Measurements from ENCODE around the gene XAGE2.
"Not testable (repeated sequence)": the region's sequence is repeated elsewhere in the genome, so short reads cannot be mapped to it uniquely, and the experiment has no call there.

The XAGE2 gene

GRCh38 chrX:52368368-52369055 lies at the start of gene XAGE2:
Gene XAGE2, plus strand, starts transcription at chrX:52369021. Its CDS starts 994 bp downstream, at chrX:52370015.
- no peak for DNase-seq

- DNase-seq = no peak
Observed at GRCh38 chrX:52337410-52337809, 31.4 kb upstream of the XAGE2 start.

GRCh38 chrX:52341493-52341892 lies 27.3 kb upstream of the XAGE2 start:
- DNase-seq = no peak

GRCh38 chrX:52343131-52343530 lies 25.7 kb upstream of the XAGE2 start:
- not testable (repeated sequence) for DNase-seq

- DNase-seq = peak; percentile 17 to 18
Observed at GRCh38 chrX:52345402-52345801, 23.4 kb upstream of the XAGE2 start.

- DNase-seq = no peak
Observed at GRCh38 chrX:52346174-52347165, 22.4 kb upstream of the XAGE2 start.

- no peak for DNase-seq
Observed at GRCh38 chrX:52349681-52350080, 19.1 kb upstream of the XAGE2 start.

GRCh38 chrX:52352551-52352950 lies 16.3 kb upstream of the XAGE2 start:
- no peak for DNase-seq

GRCh38 chrX:52353838-52354237 lies 15.0 kb upstream of the XAGE2 start:
- no peak for DNase-seq

GRCh38 chrX:52355108-52355507 lies 13.7 kb upstream of the XAGE2 start:
- no peak for DNase-seq

GRCh38 chrX:52359614-52360232 lies 9.1 kb upstream of the XAGE2 start:
- DNase-seq = no peak

GRCh38 chrX:52361941-52362340 lies 6.9 kb upstream of the XAGE2 start:
- no peak for DNase-seq

GRCh38 chrX:52363247-52363883 lies 5.5 kb upstream of the XAGE2 start:
- DNase-seq = no peak

GRCh38 chrX:52378870-52379269 lies 10.0 kb downstream of the XAGE2 start:
- no peak for DNase-seq

- no peak for DNase-seq
Observed at GRCh38 chrX:52380993-52381392, 12.2 kb downstream of the XAGE2 start.

- no peak for DNase-seq
Observed at GRCh38 chrX:52410439-52411394, 41.9 kb downstream of the XAGE2 start.

GRCh38 chrX:52415304-52415703 lies 46.5 kb downstream of the XAGE2 start:
- DNase-seq = no peak

GRCh38 chrX:52416816-52417215 lies 48.0 kb downstream of the XAGE2 start:
- DNase-seq = no peak

- DNase-seq = no peak
Observed at GRCh38 chrX:52420824-52421443, 52.1 kb downstream of the XAGE2 start.

- DNase-seq = no peak
Observed at GRCh38 chrX:52422884-52423283, 54.1 kb downstream of the XAGE2 start.

GRCh38 chrX:52424656-52425055 lies 55.8 kb downstream of the XAGE2 start:
- no peak for DNase-seq

Measured in CD4-positive, alpha-beta T cell treated with Interleukin-4 for 1 hour (primary cell).